HEK293 (cell line): ENCODE data around the gene SENP5.

Experiments
- CTCF ChIA-PET: fragments of 350-600 bp; formaldehyde crosslinking; extraction: SDS; loops from one replicate; lab custom pipeline; 2021; ENCODE audit warnings: antibody characterized with exemption; lab: Yijun Ruan, JAX
- POLR2A ChIA-PET: fragments of 300-600 bp; formaldehyde crosslinking; extraction: SDS; loops from one replicate; lab custom pipeline; 2020; ENCODE audit warnings: antibody characterized with exemption, inconsistent platforms; lab: Yijun Ruan, JAX
- H3K27ac ChIP-seq: fragments of 200-500 bp; sonication (Bioruptor generic); 2 replicates; pipeline ENCODE4 v1.5.1; 2014; ENCODE audit warnings: low read depth, low read length, control low read depth, inconsistent platforms; ENCODE audit errors: extremely low read depth
- H3K36me3 ChIP-seq, 2 experiments: fragments of 200-500 bp in 1 of 2; sonication (Bioruptor generic) in 1 of 2; 1 replicate in 1 of 2; 2 replicates in 1 of 2; pipeline ENCODE4 v1.5.1; 2014 to 2017; ENCODE audit warnings: inconsistent platforms in 2 of 2, low read length in 2 of 2; ENCODE audit not compliant: control insufficient read depth in 2 of 2, insufficient read depth in 1 of 2
- H3K4me1 ChIP-seq: fragments of 200-500 bp; sonication (Bioruptor generic); 2 replicates; pipeline ENCODE4 v1.5.1; 2014; ENCODE audit warnings: mild to moderate bottlenecking, low read length, inconsistent platforms; ENCODE audit not compliant: control insufficient read depth, insufficient read depth
- H3K4me3 ChIP-seq: 2 replicates; pipeline ENCODE4 v1.5.1; 2011; ENCODE audit warnings: low read depth, mild to moderate bottlenecking, control low read depth, low read length, moderate library complexity
- H3K9me3 ChIP-seq: fragments of 200-500 bp; sonication (Bioruptor generic); 2 replicates; pipeline ENCODE4 v1.5.1; 2014; ENCODE audit warnings: low read depth, low read length, inconsistent platforms; ENCODE audit not compliant: control insufficient read depth, insufficient read depth
- GLIS2 ChIP-seq: fragments of 450-650 bp; formaldehyde crosslinking; IDR thresholded peaks from 2 replicates; pipeline ENCODE4 v1.5.1; 2016; ENCODE audit warnings: missing biosample characterization, missing genetic modification characterization
- MEIS1 ChIP-seq: sonication (generic); formaldehyde crosslinking; IDR thresholded peaks from 2 replicates; pipeline ENCODE4 v1.8.1; 2022; ENCODE audit warnings: missing genetic modification reagents, mild to moderate bottlenecking, borderline replicate concordance
- REPIN1 ChIP-seq: fragments of 450-650 bp; formaldehyde crosslinking; IDR thresholded peaks from 2 replicates; pipeline ENCODE4 v1.5.1; 2017; ENCODE audit warnings: missing biosample characterization, missing genetic modification characterization, low read depth
- SP2 ChIP-seq: fragments of 450-650 bp; formaldehyde crosslinking; IDR thresholded peaks from 2 replicates; pipeline ENCODE4 v1.5.1; 2016; ENCODE audit warnings: missing biosample characterization, missing genetic modification characterization
- WT1 ChIP-seq: fragments of 450-650 bp; formaldehyde crosslinking; IDR thresholded peaks from 2 replicates; pipeline ENCODE4 v1.5.1; 2016; ENCODE audit warnings: missing biosample characterization, missing genetic modification characterization
- ZNF169 ChIP-seq: fragments of 450-650 bp; formaldehyde crosslinking; IDR thresholded peaks from 2 replicates; pipeline ENCODE4 v1.5.1; 2016; ENCODE audit warnings: missing biosample characterization, missing genetic modification characterization
- ZNF248 ChIP-seq: fragments of 450-650 bp; formaldehyde crosslinking; IDR thresholded peaks from 2 replicates; pipeline ENCODE4 v1.5.1; 2017; ENCODE audit warnings: missing biosample characterization, missing genetic modification characterization
- ZNF311 ChIP-seq: fragments of 450-650 bp; formaldehyde crosslinking; IDR thresholded peaks from 2 replicates; pipeline ENCODE4 v1.5.1; 2017; ENCODE audit warnings: missing biosample characterization, missing genetic modification characterization, borderline replicate concordance
- ZNF335 ChIP-seq: fragments of 450-650 bp; formaldehyde crosslinking; conservative IDR thresholded peaks from 2 replicates; pipeline ENCODE4 v1.5.1; 2016; ENCODE audit warnings: missing biosample characterization, missing genetic modification characterization
- ZNF366 ChIP-seq: fragments of 450-650 bp; formaldehyde crosslinking; conservative IDR thresholded peaks from 2 replicates; pipeline ENCODE4 v1.5.1; 2016; ENCODE audit warnings: missing biosample characterization, missing genetic modification characterization
- ZNF404 ChIP-seq: fragments of 450-650 bp; formaldehyde crosslinking; IDR thresholded peaks from 2 replicates; pipeline ENCODE4 v1.5.1; 2017; ENCODE audit warnings: missing biosample characterization, missing genetic modification characterization
- ZNF433 ChIP-seq: fragments of 450-650 bp; formaldehyde crosslinking; IDR thresholded peaks from 2 replicates; pipeline ENCODE4 v1.5.1; 2016; ENCODE audit warnings: missing biosample characterization, missing genetic modification characterization, low read depth
- ZNF510 ChIP-seq: fragments of 450-650 bp; formaldehyde crosslinking; IDR thresholded peaks from 2 replicates; pipeline ENCODE4 v1.5.1; 2018; ENCODE audit warnings: mild to moderate bottlenecking, missing genetic modification characterization, missing biosample characterization; ENCODE audit not compliant: insufficient replicate concordance
- ZNF747 ChIP-seq: fragments of 450-650 bp; formaldehyde crosslinking; IDR thresholded peaks from 2 replicates; pipeline ENCODE4 v1.5.1; 2016; ENCODE audit warnings: missing biosample characterization, missing genetic modification characterization
- ZNF830 ChIP-seq: fragments of 450-650 bp; IDR thresholded peaks from 2 replicates; pipeline ENCODE4 v1.5.0; 2018; ENCODE audit warnings: missing biosample characterization, missing genetic modification characterization, low read depth, mild to moderate bottlenecking, moderate library complexity
- TF ChIP-seq, protein P1 (sequence below): fragments of 450-650 bp; formaldehyde crosslinking; IDR thresholded peaks from 2 replicates; pipeline ENCODE4 v1.5.1; 2017; ENCODE audit warnings: missing biosample characterization, missing genetic modification characterization
- TF ChIP-seq, protein P2 (sequence below): fragments of 450-650 bp; formaldehyde crosslinking; IDR thresholded peaks from 2 replicates; pipeline ENCODE4 v1.5.1; 2017; ENCODE audit warnings: missing biosample characterization, mild to moderate bottlenecking, missing genetic modification characterization, moderate library complexity
- TF ChIP-seq, protein P3 (sequence below): fragments of 450-650 bp; formaldehyde crosslinking; IDR thresholded peaks from 2 replicates; pipeline ENCODE4 v1.5.1; 2016; ENCODE audit warnings: missing biosample characterization, missing genetic modification characterization
- TF ChIP-seq, protein P4 (sequence below): fragments of 450-650 bp; formaldehyde crosslinking; IDR thresholded peaks from 2 replicates; pipeline ENCODE4 v1.5.1; 2016; ENCODE audit warnings: missing biosample characterization, missing genetic modification characterization

Gene SENP5

DNA sequence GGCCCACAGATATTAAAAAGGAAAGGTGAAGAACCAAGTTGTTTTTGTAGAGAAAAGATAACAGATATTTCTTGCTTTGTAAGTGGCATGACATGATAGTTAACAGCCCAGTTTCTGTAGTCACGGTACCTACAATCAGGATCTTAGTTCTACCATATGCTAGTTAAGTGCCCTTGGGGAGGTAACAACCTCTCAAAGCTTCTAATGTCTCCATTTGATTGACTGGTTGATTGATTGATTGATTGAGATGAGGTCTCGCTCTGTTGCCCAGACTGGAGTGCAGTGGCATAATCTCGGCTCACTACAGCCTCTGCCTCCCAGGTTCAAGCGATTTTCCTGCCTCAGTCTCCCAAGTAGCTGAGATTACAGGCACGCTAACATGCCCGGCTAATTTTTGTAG lies 28.5 kb downstream of the SENP5 start (continued):
- TF ChIP-seq, protein P1, sequence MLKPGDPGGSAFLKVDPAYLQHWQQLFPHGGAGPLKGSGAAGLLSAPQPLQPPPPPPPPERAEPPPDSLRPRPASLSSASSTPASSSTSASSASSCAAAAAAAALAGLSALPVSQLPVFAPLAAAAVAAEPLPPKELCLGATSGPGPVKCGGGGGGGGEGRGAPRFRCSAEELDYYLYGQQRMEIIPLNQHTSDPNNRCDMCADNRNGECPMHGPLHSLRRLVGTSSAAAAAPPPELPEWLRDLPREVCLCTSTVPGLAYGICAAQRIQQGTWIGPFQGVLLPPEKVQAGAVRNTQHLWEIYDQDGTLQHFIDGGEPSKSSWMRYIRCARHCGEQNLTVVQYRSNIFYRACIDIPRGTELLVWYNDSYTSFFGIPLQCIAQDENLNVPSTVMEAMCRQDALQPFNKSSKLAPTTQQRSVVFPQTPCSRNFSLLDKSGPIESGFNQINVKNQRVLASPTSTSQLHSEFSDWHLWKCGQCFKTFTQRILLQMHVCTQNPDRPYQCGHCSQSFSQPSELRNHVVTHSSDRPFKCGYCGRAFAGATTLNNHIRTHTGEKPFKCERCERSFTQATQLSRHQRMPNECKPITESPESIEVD: no peak

DNA sequence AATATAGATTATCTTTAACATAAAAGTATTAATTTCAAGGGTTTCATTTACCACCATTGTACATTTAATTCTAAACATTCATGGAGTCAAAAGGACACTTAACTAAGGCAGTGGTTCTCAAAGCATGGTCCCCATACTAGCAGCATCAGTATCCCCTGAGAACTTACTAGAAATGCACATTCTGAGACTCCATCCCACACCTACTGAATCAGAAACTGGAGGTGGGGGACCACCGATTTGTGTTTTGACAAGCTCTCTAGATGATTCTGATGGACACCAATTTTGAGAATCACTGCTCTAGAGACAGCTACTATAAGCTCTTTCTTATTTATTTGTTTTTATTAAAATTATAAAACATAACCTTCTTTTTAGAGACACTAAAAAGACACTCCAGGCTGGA lies 34.0 kb downstream of the SENP5 start:
- Histone ChIP-seq H3K4me1 (no peaks in the 10 kb centered on the region), H3K27ac (no peak overlapping the region), H3K9me3 (no peaks in the 10 kb centered on the region), H3K4me3 (no peak overlapping the region), H3K36me3 (peaks cover 16 to 64% of the 10 kb centered on the region in 2 experiments)
- TF ChIP-seq ZNF404: no peak
- no peak for TF ChIP-seq ZNF510 (tag by site-specific recombination)
- TF ChIP-seq ZNF248 (tag by site-specific recombination): no peak
- TF ChIP-seq, protein P2, sequence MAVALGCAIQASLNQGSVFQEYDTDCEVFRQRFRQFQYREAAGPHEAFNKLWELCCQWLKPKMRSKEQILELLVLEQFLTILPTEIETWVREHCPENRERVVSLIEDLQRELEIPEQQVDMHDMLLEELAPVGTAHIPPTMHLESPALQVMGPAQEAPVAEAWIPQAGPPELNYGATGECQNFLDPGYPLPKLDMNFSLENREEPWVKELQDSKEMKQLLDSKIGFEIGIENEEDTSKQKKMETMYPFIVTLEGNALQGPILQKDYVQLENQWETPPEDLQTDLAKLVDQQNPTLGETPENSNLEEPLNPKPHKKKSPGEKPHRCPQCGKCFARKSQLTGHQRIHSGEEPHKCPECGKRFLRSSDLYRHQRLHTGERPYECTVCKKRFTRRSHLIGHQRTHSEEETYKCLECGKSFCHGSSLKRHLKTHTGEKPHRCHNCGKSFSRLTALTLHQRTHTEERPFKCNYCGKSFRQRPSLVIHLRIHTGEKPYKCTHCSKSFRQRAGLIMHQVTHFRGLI (tag by site-specific recombination): no peak
- no peak for TF ChIP-seq ZNF433 (tag by site-specific recombination)
- no peak for TF ChIP-seq ZNF830 (tag by site-specific recombination)
- no peak for TF ChIP-seq MEIS1 (CRISPR knock-in tag)
- no peak for TF ChIP-seq SP2 (tag by site-specific recombination)
- TF ChIP-seq ZNF366 (tag by site-specific recombination): no peak
- ChIA-PET CTCF (no interaction called here), POLR2A (no interaction called here)

DNA sequence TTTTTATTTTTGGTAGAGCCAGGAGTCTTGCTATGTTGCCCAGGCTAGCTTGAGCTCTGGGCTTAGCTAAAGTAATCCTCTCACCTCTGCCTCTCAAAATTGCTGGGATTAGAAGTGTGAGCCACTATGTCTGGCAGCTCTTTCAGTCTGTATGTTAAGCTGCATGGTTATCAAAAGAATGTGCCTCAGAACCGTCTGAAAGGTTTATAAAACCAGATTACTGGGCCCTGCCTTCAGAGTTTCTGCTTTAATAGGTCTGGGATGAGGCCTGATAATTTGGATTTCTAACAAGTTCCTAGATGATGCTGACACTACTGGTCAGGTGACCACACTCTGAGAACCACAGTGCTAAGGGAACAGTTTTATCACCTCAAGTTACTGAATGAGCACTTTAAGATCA lies 34.6 kb downstream of the SENP5 start:
- TF ChIP-seq, protein P3, sequence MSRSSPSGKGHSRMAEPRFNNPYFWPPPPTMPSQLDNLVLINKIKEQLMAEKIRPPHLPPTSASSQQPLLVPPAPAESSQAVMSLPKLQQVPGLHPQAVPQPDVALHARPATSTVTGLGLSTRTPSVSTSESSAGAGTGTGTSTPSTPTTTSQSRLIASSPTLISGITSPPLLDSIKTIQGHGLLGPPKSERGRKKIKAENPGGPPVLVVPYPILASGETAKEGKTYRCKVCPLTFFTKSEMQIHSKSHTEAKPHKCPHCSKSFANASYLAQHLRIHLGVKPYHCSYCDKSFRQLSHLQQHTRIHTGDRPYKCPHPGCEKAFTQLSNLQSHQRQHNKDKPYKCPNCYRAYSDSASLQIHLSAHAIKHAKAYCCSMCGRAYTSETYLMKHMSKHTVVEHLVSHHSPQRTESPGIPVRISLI (tag by site-specific recombination): no peak
- no peak for TF ChIP-seq REPIN1 (tag by site-specific recombination)
- no peak for TF ChIP-seq ZNF747
- TF ChIP-seq WT1 (tag by site-specific recombination): no peak
- no peak for TF ChIP-seq ZNF311 (tag by site-specific recombination)
- TF ChIP-seq, protein P4, sequence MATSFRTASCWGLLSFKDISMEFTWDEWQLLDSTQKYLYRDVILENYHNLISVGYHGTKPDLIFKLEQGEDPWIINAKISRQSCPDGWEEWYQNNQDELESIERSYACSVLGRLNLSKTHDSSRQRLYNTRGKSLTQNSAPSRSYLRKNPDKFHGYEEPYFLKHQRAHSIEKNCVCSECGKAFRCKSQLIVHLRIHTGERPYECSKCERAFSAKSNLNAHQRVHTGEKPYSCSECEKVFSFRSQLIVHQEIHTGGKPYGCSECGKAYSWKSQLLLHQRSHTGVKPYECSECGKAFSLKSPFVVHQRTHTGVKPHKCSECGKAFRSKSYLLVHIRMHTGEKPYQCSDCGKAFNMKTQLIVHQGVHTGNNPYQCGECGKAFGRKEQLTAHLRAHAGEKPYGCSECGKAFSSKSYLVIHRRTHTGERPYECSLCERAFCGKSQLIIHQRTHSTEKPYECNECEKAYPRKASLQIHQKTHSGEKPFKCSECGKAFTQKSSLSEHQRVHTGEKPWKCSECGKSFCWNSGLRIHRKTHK (tag by site-specific recombination): no peak
- TF ChIP-seq GLIS2 (tag by site-specific recombination): no peak
- TF ChIP-seq ZNF169 (tag by site-specific recombination): no peak
- TF ChIP-seq ZNF335: no peak
- H3K4me1 ChIP-seq: no peaks in the 10 kb centered on the region
- no peak overlapping the region for H3K27ac ChIP-seq
- H3K4me3 ChIP-seq: no peak overlapping the region
- H3K36me3 ChIP-seq: peaks cover 16 to 69% of the 10 kb centered on the region in 2 experiments
- POLR2A ChIA-PET: no interaction called here
- CTCF ChIA-PET: no interaction called here
- H3K9me3 ChIP-seq: no peaks in the 10 kb centered on the region
